GM23338 (cell line): ENCODE measurements around the gene GATM. TPM values are rescaled to one million over a fixed set of nuclear protein-coding genes. Genes with fewer than 3 reads are reported as not detected.
A peak's percentile ranks its signal among the peaks of the same experiment; 100 is the strongest.

ENCODE experiments used
- ATAC-seq: fragments of 200-7000 bp; cut with Tn5 transposase; 3 replicates; pipeline ENCODE4 v1.9.1; 2020
- DNase-seq: peaks from one replicate; pipeline ENCODE4 v3.0.0-alpha.2; 2015; ENCODE audit warnings: low spot score
- H2AFZ ChIP-seq: fragments of 200-600 bp; sonication (generic); 2 replicates; pipeline ENCODE4 v1.8.0; 2016; ENCODE audit warnings: antibody characterized with exemption, mild to moderate bottlenecking, moderate library complexity
- H3F3A ChIP-seq: fragments of 200-600 bp; sonication (generic); replicated peaks from 2 replicates; pipeline ENCODE4 v1.8.0; 2017; ENCODE audit warnings: antibody characterized with exemption, mixed run types, low read depth
- H3K27ac ChIP-seq: fragments of 200-600 bp; sonication (generic); 2 replicates; pipeline ENCODE4 v1.6.1; 2016; ENCODE audit warnings: low read depth
- H3K27me3 ChIP-seq: fragments of 200-600 bp; sonication (generic); 2 replicates; pipeline ENCODE4 v1.8.0; 2016; ENCODE audit warnings: mild to moderate bottlenecking, mixed run types, moderate library complexity; ENCODE audit not compliant: insufficient read depth
- H3K36me3 ChIP-seq: fragments of 200-600 bp; sonication (generic); 2 replicates; pipeline ENCODE4 v1.8.0; 2016; ENCODE audit warnings: mild to moderate bottlenecking; ENCODE audit not compliant: insufficient read depth
- H3K4me1 ChIP-seq: fragments of 200-600 bp; sonication (generic); 2 replicates; pipeline ENCODE4 v1.8.0; 2016; ENCODE audit warnings: mild to moderate bottlenecking, moderate library complexity; ENCODE audit not compliant: insufficient read depth
- H3K4me2 ChIP-seq: fragments of 200-600 bp; sonication (generic); 2 replicates; pipeline ENCODE4 v1.7.1; 2017; ENCODE audit warnings: mixed run types
- H3K4me3 ChIP-seq: fragments of 200-600 bp; sonication (generic); 2 replicates; pipeline ENCODE4 v1.6.1; 2016; ENCODE audit warnings: mixed run types
- H3K79me2 ChIP-seq: fragments of 200-600 bp; sonication (generic); replicated peaks from 2 replicates; pipeline ENCODE4 v1.8.0; 2017; ENCODE audit warnings: mild to moderate bottlenecking; ENCODE audit not compliant: insufficient read depth
- H3K9me2 ChIP-seq: fragments of 200-600 bp; sonication (generic); 2 replicates; pipeline ENCODE4 v1.8.0; 2017; ENCODE audit not compliant: insufficient read depth
- H4K20me1 ChIP-seq: fragments of 200-600 bp; sonication (generic); replicated peaks from 2 replicates; pipeline ENCODE4 v1.8.0; 2017; ENCODE audit warnings: mild to moderate bottlenecking; ENCODE audit not compliant: insufficient read depth
- H3K27ac Mint-ChIP-seq: 2 replicates; pipeline ENCODE4 v1.8.0; 2020; ENCODE audit warnings: inconsistent platforms, mild to moderate bottlenecking, moderate library complexity, mixed read lengths
- H3K27me3 Mint-ChIP-seq: 3 replicates; pipeline ENCODE4 v1.8.0; 2022; ENCODE audit warnings: low read depth, mild to moderate bottlenecking, moderate library complexity, mixed read lengths, inconsistent platforms; ENCODE audit not compliant: insufficient read depth, poor library complexity
- H3K36me3 Mint-ChIP-seq: 3 replicates; pipeline ENCODE4 v1.8.0; 2021; ENCODE audit warnings: low read depth, mild to moderate bottlenecking, inconsistent platforms, moderate library complexity, mixed read lengths
- H3K4me1 Mint-ChIP-seq: 3 replicates; pipeline ENCODE4 v1.8.0; 2020; ENCODE audit warnings: mild to moderate bottlenecking, inconsistent platforms, mixed read lengths
- H3K4me3 Mint-ChIP-seq: 3 replicates; pipeline ENCODE4 v1.8.0; 2021; ENCODE audit warnings: moderate library complexity, mild to moderate bottlenecking, inconsistent platforms, mixed read lengths
- H3K9me3 Mint-ChIP-seq: 3 replicates; pipeline ENCODE4 v1.8.0; 2020; ENCODE audit warnings: moderate library complexity, mild to moderate bottlenecking, inconsistent platforms, mixed read lengths
- CREB1 ChIP-seq: fragments of 250-450 bp; sonication (Bioruptor Pico); IDR thresholded peaks from 2 replicates; pipeline ENCODE4 v1.5.0; 2020; ENCODE audit warnings: low read depth, mild to moderate bottlenecking, moderate library complexity
- ETS1 ChIP-seq: IDR thresholded peaks from 2 replicates; pipeline ENCODE4 v1.6.1; 2016; ENCODE audit warnings: antibody characterized with exemption
- EZH2 ChIP-seq: fragments of 200-600 bp; sonication (generic); IDR thresholded peaks from one replicate; pipeline ENCODE4 v1.8.0; 2017; ENCODE audit warnings: antibody characterized with exemption, mild to moderate bottlenecking, low read depth; ENCODE audit not compliant: unreplicated experiment
- JUNB ChIP-seq: IDR thresholded peaks from one replicate; pipeline ENCODE4 v1.6.1; 2016; ENCODE audit warnings: antibody characterized with exemption; ENCODE audit not compliant: unreplicated experiment
- NANOG ChIP-seq: IDR thresholded peaks from 2 replicates; pipeline ENCODE4 v1.6.1; 2016; ENCODE audit warnings: antibody characterized with exemption, borderline replicate concordance
- REST ChIP-seq: IDR thresholded peaks from one replicate; pipeline ENCODE4 v1.6.1; 2018; ENCODE audit warnings: antibody characterized with exemption; ENCODE audit not compliant: unreplicated experiment
- ZNF331 ChIP-seq: fragments of 250-450 bp; sonication (Bioruptor Pico); IDR thresholded peaks from 2 replicates; pipeline ENCODE4 v1.5.0; 2020; ENCODE audit warnings: low read depth, mild to moderate bottlenecking, moderate library complexity
- polyA plus RNA-seq: library from polyadenylated mRNA; unstranded; fragments of >200 nt; fragmentation: Nextera tagmentation; extraction: Ambion mirVana; gene quantifications from 2 replicates; pipeline ENCODE4 v1.2.1, GENCODE V29; 2016
- total RNA-seq: library from RNA; depleted of rRNA; stranded (reverse); fragments of >200 nt; shearing (Covaris generic); gene quantifications from 2 replicates; pipeline ENCODE4 v1.2.3, GENCODE V29; 2014

Gene GATM
- total and polyA plus RNA-seq, 2 experiments from 2014 or later = 8.5 to 17.5 TPM

GRCh38 chr15:45378913-45379262, 544 bp upstream of the GATM start:
- ATAC-seq = no peak
- Histone ChIP-seq H3K4me2 (peak overlapping the region; percentile 99), H3K4me1 (peaks cover 9% of the 10 kb centered on the region; the same call in 1 of the 2 replicates), H2AFZ (peak overlapping the region; percentile 100), H3K79me2 (no peaks in the 10 kb centered on the region), H3K9me2 (no peaks in the 10 kb centered on the region), H3K36me3 (no peaks in the 10 kb centered on the region), H3K27ac (no peak overlapping the region), H3F3A (no peaks in the 10 kb centered on the region), H4K20me1 (0 out of 2 replicates have a peak, but pooled peaks cover 2% of the 10 kb centered on the region), H3K27me3 (peaks cover 67% of the 10 kb centered on the region), H3K4me3 (peak overlapping the region; percentile 93)
- Mint-ChIP-seq H3K4me3 (peak overlapping the region; percentile 72), H3K9me3 (no peaks in the 10 kb centered on the region; the same call in 2 of the 3 replicates), H3K36me3 (no peaks in the 10 kb centered on the region; the same call in 2 of the 3 replicates), H3K27ac (no peak overlapping the region), H3K27me3 (peaks cover 44% of the 10 kb centered on the region), H3K4me1 (peaks cover 18% of the 10 kb centered on the region)
- DNase-seq = peak; percentile 27
- TF ChIP-seq ZNF331 (CRISPR knock-in tag) = no peak
- TF ChIP-seq JUNB = no peak
- no peak for TF ChIP-seq EZH2
- TF ChIP-seq REST = no peak
- no peak for TF ChIP-seq CREB1

GRCh38 chr15:45377609-45378148, 665 bp downstream of the GATM start:
- no peak for TF ChIP-seq ETS1
- no peak for TF ChIP-seq NANOG
- peak; percentile 61 for TF ChIP-seq EZH2
- no peak for TF ChIP-seq REST
- Mint-ChIP-seq H3K27ac (no peak overlapping the region), H3K9me3 (no peaks in the 10 kb centered on the region; the same call in 2 of the 3 replicates), H3K4me3 (peak overlapping the region; percentile 91), H3K4me1 (peaks cover 18% of the 10 kb centered on the region), H3K36me3 (no peaks in the 10 kb centered on the region; the same call in 2 of the 3 replicates), H3K27me3 (peaks cover 44% of the 10 kb centered on the region)
- no peaks in the 10 kb centered on the region for H3K36me3 ChIP-seq
- H2AFZ ChIP-seq = peak overlapping the region; percentile 100
- no peaks in the 10 kb centered on the region for H3K79me2 ChIP-seq
- peaks cover 64% of the 10 kb centered on the region for H3K27me3 ChIP-seq
- H3K9me2 ChIP-seq = no peaks in the 10 kb centered on the region
- ATAC-seq = peak; percentile 59
- peak overlapping the region; percentile 99 for H3K4me2 ChIP-seq
- DNase-seq = peak; percentile 52
- H4K20me1 ChIP-seq = 0 out of 2 replicates have a peak, but pooled peaks cover 2% of the 10 kb centered on the region
- peak overlapping the region; percentile 93 for H3K4me3 ChIP-seq
- H3K4me1 ChIP-seq = peaks cover 11% of the 10 kb centered on the region
- H3K27ac ChIP-seq = no peak overlapping the region
- H3F3A ChIP-seq = no peaks in the 10 kb centered on the region
